Measurements from ENCODE around the gene KSR2.

- TF ChIP-seq POLR2A (IDR thresholded peaks at IDR 0.05), result no peak
- no peak for TF ChIP-seq CTCF (IDR thresholded peaks at IDR 0.05 in 4 of 5, conservative IDR thresholded peaks at IDR 0.05 in 1 of 5)
Observed at GRCh38 chr12:117919479-117919878, 49.3 kb downstream of the KSR2 start.

All from gastrocnemius medialis (tissue), 4 donors.